Inflammatory macrophage treated with lipopolysaccharide for 4 hours (primary cell): ENCODE data around the gene ANTKMT.

Experiments
- DNase-seq: peaks from one replicate; pipeline ENCODE4 v3.0.0-alpha.2; 2020

ANTKMT gene

GRCh38 chr16:766008-766819 is 45.3 kb downstream of the ANTKMT start:
- DNase-seq = no peak

DNA sequence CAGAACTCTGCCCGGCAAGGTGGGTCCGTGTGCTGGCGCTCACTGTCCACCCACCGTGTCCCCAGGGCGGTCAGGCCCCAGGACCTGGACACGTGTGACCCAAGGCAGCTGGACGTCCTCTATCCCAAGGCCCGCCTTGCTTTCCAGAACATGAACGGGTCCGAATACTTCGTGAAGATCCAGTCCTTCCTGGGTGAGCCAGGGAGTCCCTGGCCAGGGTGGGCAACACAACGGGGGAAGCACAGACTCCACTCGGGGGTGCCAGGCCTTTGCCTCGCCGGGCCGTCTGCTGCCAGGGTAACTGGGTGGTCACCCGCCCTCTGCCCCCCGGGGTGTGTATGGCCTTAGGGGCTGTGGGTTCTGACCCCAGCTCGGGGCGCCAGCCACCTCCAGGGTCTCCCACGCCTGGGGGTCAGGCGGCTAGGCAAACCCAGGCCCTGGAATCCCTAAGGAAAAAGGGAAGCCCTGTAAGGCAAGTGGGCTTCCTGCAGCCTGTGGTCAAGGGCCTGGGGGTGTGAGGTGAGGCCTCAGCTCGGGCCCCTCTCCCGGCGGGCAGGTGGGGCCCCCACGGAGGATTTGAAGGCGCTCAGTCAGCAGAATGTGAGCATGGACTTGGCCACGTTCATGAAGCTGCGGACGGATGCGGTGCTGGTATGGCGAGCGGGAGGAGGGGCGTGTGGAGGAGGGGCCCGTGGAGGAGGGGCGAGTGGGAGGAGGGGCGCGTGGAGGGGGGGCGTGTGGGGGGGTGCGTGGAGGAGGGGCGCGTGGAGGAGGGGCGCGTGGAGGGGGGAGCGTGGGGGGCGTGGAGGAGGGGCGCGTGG is 46.1 kb downstream of the ANTKMT start:
- no peak for DNase-seq

- DNase-seq = no peak
These were observed 46.8 kb downstream of the ANTKMT start for GRCh38 chr16:767743-768235.

GRCh38 chr16:768428-768827 is 47.5 kb downstream of the ANTKMT start:
- no peak for DNase-seq

GRCh38 chr16:769184-769784 is 48.3 kb downstream of the ANTKMT start:
- no peak for DNase-seq

GRCh38 chr16:769934-770333 is 49.0 kb downstream of the ANTKMT start:
- no peak for DNase-seq

- no peak for DNase-seq
These were observed 49.5 kb downstream of the ANTKMT start for GRCh38 chr16:770411-770810.
